ENCODE measurements around the gene CCDC27. TPM values are rescaled to one million over a fixed set of nuclear protein-coding genes. Genes with fewer than 3 reads are reported as not detected.
"Not testable (repeated sequence)": the region's sequence is repeated elsewhere in the genome, so short reads cannot be mapped to it uniquely, and the experiment has no call there.

CCDC27 gene
- total RNA-seq, 2 donors from 2014 or later, result not detected

- Mint-ChIP-seq H3K9me3 (no peaks in the 10 kb centered on the region), H3K36me3 (peaks cover 6 to 11% of the 10 kb centered on the region in 2 donors), H3K27ac (no peak overlapping the region)
- no peak for DNase-seq (ENCODE audit: low spot score in 2 of 2)
- no peak for ATAC-seq
These were observed 8.4 kb upstream of the CCDC27 start for GRCh38 chr1:3743826-3744225.

GRCh38 chr1:3744646-3745045 is 7.6 kb upstream of the CCDC27 start:
- ATAC-seq (no peak), DNase-seq (ENCODE audit: low spot score in 2 of 2) (no peak)
- Mint-ChIP-seq H3K9me3 (no peaks in the 10 kb centered on the region), H3K27ac (no peak overlapping the region), H3K36me3 (peaks cover 6 to 11% of the 10 kb centered on the region in 2 donors)

- DNase-seq (ENCODE audit: low spot score in 2 of 2), result no peak
- Mint-ChIP-seq H3K9me3 (no peaks in the 10 kb centered on the region), H3K36me3 (peaks cover 6 to 11% of the 10 kb centered on the region in 2 donors), H3K27ac (peak overlapping the region in 1 of 2 donors; percentile 85)
- ATAC-seq, result no peak
These were observed 7.2 kb upstream of the CCDC27 start for GRCh38 chr1:3745071-3745470.

- Mint-ChIP-seq H3K27ac (peak overlapping the region; percentile 33 to 85), H3K9me3 (no peaks in the 10 kb centered on the region), H3K36me3 (peaks cover 6 to 11% of the 10 kb centered on the region in 2 donors)
- no peak for DNase-seq (ENCODE audit: low spot score in 2 of 2)
- ATAC-seq, result no peak
These were observed 6.5 kb upstream of the CCDC27 start for GRCh38 chr1:3745590-3746381.

- H3K9me3 Mint-ChIP-seq, result no peaks in the 10 kb centered on the region
- DNase-seq (ENCODE audit: low spot score in 2 of 2) (no peak), ATAC-seq (no peak)
- H3K36me3 Mint-ChIP-seq, result peaks cover 6 to 11% of the 10 kb centered on the region in 2 donors
- peak overlapping the region; percentile 9 to 85 for H3K27ac Mint-ChIP-seq
These were observed 5.8 kb upstream of the CCDC27 start for GRCh38 chr1:3746389-3746829.

GRCh38 chr1:3746830-3747521 is 5.3 kb upstream of the CCDC27 start:
- DNase-seq (ENCODE audit: low spot score in 2 of 2), result peak; percentile 87 to 96
- Mint-ChIP-seq H3K9me3 (no peaks in the 10 kb centered on the region), H3K36me3 (peaks cover 6 to 11% of the 10 kb centered on the region in 2 donors), H3K27ac (peak overlapping the region; percentile 9 to 85)
- peak; percentile 99 to 100 for ATAC-seq

GRCh38 chr1:3747522-3747848 is 4.8 kb upstream of the CCDC27 start:
- Mint-ChIP-seq H3K36me3 (peaks cover 6 to 11% of the 10 kb centered on the region in 2 donors), H3K27ac (no peak overlapping the region), H3K9me3 (no peaks in the 10 kb centered on the region)
- ATAC-seq, result no peak
- DNase-seq (ENCODE audit: low spot score in 2 of 2), result no peak

- no peaks in the 10 kb centered on the region for H3K9me3 Mint-ChIP-seq
- DNase-seq (ENCODE audit: low spot score in 2 of 2) (no peak), ATAC-seq (no peak)
- H3K27ac Mint-ChIP-seq, result peak overlapping the region in 1 of 2 donors; percentile 17
- peaks cover 6 to 11% of the 10 kb centered on the region in 2 donors for H3K36me3 Mint-ChIP-seq
These were observed 4.3 kb upstream of the CCDC27 start for GRCh38 chr1:3747903-3748302.

GRCh38 chr1:3748316-3748900 is 3.8 kb upstream of the CCDC27 start:
- not testable (repeated sequence) for H3K9me3 Mint-ChIP-seq; ATAC-seq; DNase-seq (ENCODE audit: low spot score in 2 of 2); H3K27ac Mint-ChIP-seq
- H3K36me3 Mint-ChIP-seq, result peaks cover 6 to 11% of the 10 kb centered on the region in 2 donors

- Mint-ChIP-seq H3K9me3 (no peaks in the 10 kb centered on the region), H3K36me3 (peaks cover 6 to 11% of the 10 kb centered on the region in 2 donors), H3K27ac (no peak overlapping the region)
- ATAC-seq (no peak), DNase-seq (ENCODE audit: low spot score in 2 of 2) (no peak)
These were observed 2.7 kb upstream of the CCDC27 start for GRCh38 chr1:3749512-3749911.

GRCh38 chr1:3750741-3751140 is 1.5 kb upstream of the CCDC27 start:
- Mint-ChIP-seq H3K36me3 (peaks cover 0 to 5% of the 10 kb centered on the region in 2 donors), H3K9me3 (no peaks in the 10 kb centered on the region), H3K27ac (no peak overlapping the region)
- DNase-seq (ENCODE audit: low spot score in 2 of 2) (no peak), ATAC-seq (no peak)

- no peaks in the 10 kb centered on the region for H3K9me3 Mint-ChIP-seq
- ATAC-seq (no peak), DNase-seq (ENCODE audit: low spot score in 2 of 2) (no peak)
- no peak overlapping the region for H3K27ac Mint-ChIP-seq
- H3K36me3 Mint-ChIP-seq, result no peaks in the 10 kb centered on the region
These were observed 1.6 kb downstream of the CCDC27 start for GRCh38 chr1:3753656-3754454.

- peaks cover 0 to 8% of the 10 kb centered on the region in 2 donors for H3K36me3 Mint-ChIP-seq
- DNase-seq (ENCODE audit: low spot score in 2 of 2) (no peak), ATAC-seq (no peak)
- no peaks in the 10 kb centered on the region for H3K9me3 Mint-ChIP-seq
- no peak overlapping the region for H3K27ac Mint-ChIP-seq
These were observed 4.1 kb downstream of the CCDC27 start for GRCh38 chr1:3756394-3756793.

GRCh38 chr1:3759164-3759563 is 6.9 kb downstream of the CCDC27 start:
- ATAC-seq, result no peak
- peaks cover 0 to 8% of the 10 kb centered on the region in 2 donors for H3K36me3 Mint-ChIP-seq
- no peak overlapping the region for H3K27ac Mint-ChIP-seq
- DNase-seq (ENCODE audit: low spot score in 2 of 2), result no peak
- H3K9me3 Mint-ChIP-seq, result no peaks in the 10 kb centered on the region

- DNase-seq (ENCODE audit: low spot score in 2 of 2) (no peak), ATAC-seq (no peak)
- Mint-ChIP-seq H3K9me3 (no peaks in the 10 kb centered on the region), H3K36me3 (peaks cover 0 to 8% of the 10 kb centered on the region in 2 donors), H3K27ac (no peak overlapping the region)
These were observed 7.5 kb downstream of the CCDC27 start for GRCh38 chr1:3759796-3760195.

GRCh38 chr1:3761296-3762010 is 9.2 kb downstream of the CCDC27 start:
- Mint-ChIP-seq H3K36me3 (peaks cover 0 to 8% of the 10 kb centered on the region in 2 donors), H3K9me3 (no peaks in the 10 kb centered on the region), H3K27ac (no peak overlapping the region)
- ATAC-seq (no peak), DNase-seq (ENCODE audit: low spot score in 2 of 2) (no peak)
